ENCODE results near the gene EGLN3.
"Not testable (repeated sequence)": the region's sequence is repeated elsewhere in the genome, so short reads cannot be mapped to it uniquely, and the experiment has no call there.

EGLN3 gene

DNA sequence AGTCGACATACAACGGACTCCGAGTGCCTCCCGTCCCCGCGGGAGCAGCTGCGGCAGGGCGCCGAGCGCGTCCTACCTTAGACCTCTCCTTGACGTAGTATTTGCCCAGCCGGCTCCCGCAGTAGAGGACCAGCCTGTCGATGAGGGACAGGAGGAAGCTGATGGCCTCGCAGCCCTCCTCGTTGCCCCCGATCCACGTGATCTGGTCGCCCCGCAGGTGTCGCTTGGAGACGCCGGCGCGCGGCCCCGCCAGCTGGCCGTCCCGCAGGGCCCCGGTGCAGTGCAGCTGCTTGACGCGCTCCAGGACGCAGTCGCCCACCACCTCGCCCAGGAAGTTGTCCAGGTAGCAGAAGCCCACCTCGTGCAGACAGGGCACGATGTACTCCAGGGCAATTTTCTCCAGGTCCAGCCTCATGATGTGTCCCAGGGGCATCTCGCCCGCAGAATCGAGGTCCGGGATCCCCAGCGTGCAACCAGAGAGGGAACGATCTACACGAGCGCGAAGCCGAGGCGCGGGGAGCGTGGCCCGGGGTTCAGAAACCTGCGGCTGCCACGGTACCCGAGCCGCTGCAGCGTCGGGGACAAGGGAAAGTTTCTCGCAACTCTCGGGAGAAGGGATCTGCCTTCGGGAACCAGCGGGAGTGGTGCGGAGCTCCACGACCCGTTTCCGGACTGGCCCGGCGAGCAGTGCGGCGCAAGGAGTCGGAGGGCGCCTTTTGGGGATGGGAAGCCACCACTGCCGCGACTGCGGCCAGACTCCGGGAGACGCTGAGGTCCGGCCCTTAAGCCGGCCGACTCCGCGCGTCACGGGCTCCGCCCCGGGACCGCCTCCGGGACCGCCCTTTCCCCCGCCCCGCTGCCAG lies at the start of gene EGLN3:
Gene EGLN3, minus strand, starts transcription at position 755 of the 863 bp plus-strand sequence. Its CDS starts 322 bp downstream, at position 433.
- peak; percentile 33 for DNase-seq

DNA sequence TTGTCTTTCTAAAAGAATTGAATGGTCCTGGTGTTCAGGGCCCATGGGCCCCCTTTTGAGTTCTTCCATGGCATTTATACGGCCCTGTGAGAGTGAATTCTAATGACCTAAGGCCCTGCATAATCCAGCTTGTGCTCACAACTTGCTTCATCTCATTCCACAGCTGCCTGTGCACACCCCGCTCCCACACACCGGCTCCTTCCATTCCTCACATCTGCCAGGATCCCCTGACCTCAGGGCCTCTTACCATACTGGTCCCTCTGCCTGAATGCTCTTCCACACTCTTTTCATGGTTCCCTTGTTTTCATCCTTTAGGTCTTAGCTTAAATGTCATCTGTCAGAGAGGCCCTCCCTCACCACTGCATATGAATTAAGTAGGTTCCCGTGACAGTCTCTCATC lies 49.5 kb upstream of the EGLN3 start:
- no peak for DNase-seq

DNA sequence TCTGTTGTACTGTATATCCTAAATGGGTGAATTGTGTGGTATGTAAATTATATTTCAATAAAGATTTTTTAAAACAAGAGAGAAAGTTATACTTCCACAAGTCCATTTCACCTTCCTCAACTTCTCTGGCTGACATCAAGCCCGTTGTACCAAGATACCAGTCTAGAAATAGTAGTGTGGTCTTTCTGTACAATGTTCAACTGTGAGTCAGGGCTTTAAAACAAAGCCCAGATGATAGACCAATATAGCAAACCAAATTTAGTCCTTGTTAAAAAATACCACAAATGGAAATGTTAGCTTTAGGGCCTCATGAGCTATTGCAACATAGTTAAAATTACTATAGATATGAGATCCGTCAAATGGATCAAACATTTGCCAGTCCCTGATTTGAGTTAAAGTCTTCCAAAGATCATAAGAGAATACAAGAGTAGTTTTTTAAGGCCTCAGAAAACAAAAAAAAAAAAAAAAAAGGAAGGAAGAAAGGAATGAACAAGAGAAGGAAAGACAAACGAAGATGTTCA lies 49.0 kb upstream of the EGLN3 start:
- DNase-seq: no peak

DNA sequence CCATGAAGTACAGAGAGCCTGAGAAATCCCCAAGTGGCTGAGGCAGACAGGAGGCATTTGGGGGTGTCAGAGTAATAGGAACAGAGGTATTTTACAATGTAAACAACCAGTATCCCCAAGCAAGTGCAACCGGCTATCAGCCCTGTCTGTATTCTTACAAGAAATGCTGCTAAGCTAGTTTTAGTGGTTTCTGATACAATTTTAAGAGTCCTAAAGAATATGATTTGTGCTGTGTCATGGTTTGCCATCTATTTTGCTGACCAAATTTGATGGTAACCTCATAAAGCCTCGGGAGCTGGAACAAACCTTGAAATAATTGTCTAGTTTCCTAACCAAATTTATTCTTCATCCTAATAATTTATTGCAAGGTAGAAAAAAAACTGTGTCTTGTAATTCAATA lies 46.7 kb upstream of the EGLN3 start:
- no peak for DNase-seq

DNA sequence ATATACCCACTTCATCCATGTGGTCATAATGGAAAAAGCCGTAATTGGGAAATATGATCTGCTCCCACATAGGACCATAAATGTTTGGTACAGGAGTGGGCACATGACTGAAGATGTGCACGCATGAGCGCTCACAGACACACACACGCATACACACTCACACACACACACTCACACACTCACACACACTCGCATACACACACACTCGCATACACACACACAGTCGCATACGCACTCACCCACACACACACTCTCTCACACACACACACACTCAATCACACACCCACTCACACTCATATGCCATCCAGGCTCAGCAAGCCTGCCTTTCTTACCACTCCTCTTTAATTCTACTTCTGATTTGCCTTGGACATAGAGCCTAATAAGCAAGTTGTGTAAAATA lies 45.6 kb upstream of the EGLN3 start:
- no peak for DNase-seq

DNA sequence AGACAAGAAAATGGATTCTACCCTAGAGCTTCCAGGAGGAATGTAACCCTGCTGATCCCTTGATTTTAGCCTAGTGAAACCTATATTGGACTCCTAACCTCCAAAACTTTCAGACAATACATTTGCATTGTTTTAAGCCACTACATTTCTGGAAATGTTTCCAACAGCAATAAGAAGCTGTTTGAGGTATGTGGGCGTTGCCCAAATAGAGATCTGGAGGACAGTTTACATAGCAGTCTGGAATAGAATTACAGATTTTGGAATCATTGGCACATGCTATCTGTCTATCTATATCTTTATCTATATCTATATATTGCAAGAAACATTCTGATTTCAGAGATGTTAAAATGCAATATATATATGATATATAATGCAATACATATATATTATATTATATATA lies 42.4 kb upstream of the EGLN3 start:
- DNase-seq: no peak

DNA sequence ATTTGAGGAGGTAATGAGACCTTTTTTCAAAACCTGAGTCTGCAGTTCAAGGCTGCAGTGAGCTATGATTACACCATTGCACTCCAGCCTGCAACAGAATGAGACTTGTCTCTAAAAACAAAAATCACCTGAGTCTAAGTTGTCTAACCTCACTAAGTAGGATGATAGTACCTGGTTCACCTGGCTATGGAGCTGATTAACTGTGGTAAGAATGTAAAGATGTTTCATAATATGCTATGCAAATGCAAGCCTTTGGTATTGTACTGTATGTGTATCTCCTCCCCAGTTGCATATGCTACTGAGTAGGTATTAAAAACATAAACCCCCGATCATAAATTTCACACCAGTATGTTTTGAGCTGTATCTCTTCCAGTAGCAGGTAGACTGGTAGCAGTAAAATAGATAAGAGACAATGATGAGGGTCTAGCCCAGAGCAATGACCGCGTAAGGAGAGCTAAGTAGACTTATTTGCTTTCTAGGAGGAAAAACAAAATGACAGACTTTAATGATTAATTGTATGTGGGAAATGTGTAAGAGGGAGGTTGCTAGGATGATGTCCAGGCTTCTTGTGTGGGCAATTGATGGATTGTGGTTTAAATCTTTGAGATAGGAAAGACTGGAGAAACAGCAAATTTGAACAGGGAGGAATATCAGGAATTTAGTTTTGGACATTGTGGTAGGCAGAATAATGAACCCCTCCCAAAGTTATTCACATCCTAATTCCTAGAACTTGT lies 41.6 kb upstream of the EGLN3 start:
- DNase-seq: no peak

DNA sequence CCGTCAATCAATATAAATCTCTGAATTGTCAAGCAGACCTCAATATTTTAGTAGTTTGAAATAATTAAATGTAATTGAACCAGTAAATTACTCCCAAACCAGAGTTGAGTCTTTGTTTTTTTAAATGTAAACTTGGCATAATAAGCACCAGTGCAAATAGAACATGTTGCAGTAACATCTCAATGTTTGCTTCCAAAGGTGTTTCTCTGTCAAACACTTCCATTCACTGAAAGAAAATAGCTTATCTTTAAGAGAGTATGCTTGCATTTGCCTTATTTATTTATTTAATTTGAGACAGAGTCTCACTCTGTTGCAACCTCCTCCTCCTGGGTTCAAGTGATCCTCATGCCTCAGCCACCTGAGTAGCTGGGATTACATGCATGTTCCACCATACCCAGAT lies 39.9 kb upstream of the EGLN3 start:
- DNase-seq: no peak

DNA sequence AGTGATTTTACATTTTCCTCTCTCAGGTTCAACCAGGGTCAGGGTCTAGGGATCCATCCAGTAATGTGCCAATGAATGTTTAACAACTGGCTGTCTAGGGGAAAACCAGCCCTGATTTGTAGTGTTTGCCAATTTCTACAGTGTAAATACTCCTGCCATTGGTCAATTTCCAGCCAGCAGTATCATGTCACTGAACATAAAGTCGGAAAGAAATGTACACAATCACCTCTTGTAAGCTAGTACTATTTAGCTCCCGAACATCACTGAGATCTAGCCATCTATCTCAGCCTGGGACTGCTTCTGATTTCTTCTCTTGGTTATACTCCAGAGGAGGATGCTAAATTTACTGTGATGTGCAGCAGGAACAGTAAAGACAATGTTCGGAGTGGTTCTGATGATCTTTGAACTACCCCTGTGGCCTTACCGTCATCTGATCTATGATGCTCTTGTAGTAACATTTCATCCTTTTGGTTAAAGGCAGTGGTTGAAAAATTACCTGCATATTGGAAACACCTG lies 36.7 kb upstream of the EGLN3 start:
- DNase-seq: no peak

DNA sequence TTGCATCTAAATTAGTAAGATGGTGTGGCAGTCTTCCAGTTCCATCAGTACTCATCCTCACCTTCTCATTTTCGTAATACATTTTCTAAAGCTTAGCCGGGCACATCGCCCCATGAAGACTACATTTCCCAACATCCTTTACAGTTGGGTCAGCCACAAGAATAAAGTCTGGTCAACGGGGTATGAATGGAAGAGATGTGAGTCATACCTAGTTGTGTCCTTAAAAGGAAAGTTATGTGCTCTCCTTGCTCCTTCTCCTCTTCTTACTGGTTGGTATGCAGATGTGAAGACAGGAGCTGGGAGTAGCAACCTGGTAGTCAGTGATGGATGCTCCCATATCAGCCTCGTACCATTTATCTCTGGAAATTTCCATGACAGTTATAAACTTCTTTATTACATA lies 35.9 kb upstream of the EGLN3 start:
- DNase-seq: no peak

DNA sequence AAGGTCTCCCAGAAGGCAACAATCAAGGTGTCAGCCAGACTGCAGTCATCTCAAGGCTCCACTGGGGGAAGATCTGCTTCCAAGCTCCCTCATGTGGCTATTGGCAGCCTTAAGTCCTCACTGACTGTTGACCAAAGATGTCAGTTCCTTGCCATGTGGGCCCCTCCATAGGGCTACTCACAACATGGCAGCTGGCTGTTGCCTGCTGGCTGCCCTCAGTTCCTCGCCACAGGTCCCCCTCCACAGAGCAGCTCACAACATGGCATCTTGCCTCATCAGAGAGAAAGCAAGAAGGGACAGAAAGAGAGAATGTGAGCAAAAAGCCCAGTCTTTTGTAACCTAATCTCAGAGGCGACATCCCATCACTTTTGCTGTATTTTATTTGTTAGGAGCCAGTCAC lies 34.4 kb upstream of the EGLN3 start:
- DNase-seq: no peak

DNA sequence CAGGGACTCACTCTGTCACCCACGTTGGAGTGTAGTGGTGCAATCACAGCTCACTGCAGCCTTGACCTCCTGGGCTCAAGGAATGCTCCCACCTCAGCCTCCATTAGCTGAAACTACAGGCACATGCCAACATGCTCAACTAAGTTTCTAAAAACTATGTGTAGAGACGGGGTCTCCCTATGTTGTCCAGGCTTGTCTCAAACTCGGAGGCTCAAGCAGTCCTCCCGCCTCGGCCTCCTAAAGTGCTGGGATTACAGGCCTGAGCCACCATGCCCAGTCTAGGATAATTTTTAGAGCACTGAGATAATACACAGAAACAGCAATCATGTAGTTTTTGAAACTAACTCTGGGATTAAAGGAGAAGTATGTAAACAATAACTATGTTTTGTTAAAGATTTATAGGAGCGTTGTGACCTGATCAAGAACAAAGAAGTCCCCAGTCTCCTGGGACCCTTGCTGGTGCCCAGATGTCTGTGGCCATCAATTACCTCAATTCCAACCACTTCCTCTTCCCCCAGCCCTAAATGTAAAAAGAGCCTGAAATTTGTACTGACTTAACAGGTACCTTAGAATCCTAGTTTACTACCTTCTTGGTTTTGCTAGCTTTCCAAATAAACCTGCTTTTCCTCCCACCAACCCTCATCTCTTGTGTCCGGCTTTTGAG lies 28.9 kb upstream of the EGLN3 start:
- no peak for DNase-seq

DNA sequence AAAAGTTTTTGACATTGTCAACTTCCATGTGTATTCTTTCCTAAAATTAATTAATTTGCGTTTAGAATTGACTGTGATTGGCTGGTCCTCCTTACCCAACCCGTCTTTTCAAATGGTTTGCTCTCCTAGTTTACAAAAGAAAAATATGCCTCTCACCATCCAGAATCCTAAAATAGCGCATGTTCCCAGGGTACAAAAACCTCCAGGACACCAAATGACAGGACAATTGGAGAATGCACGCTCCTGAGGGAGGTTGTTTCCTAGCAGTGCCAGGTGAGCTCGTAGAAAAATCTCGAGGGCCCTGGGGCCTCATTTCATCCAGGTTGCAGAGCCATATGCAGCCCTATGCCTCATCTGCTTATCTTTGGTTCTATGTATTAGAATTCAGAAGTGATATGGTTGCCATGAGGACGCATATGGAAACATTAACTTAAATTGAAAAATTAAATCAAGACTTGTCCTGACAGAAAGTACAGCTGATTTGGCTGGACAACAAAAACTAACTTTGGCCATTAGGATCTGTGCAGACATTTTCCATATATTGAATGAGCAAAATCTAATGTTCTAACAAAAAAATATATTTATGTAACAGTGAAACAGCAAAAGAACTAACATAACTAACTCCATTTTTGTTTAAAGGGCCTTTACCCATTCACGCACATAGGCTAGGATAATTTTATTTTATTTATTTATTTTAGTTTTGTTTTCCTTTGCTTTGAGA lies 28.2 kb upstream of the EGLN3 start:
- DNase-seq: no peak

DNA sequence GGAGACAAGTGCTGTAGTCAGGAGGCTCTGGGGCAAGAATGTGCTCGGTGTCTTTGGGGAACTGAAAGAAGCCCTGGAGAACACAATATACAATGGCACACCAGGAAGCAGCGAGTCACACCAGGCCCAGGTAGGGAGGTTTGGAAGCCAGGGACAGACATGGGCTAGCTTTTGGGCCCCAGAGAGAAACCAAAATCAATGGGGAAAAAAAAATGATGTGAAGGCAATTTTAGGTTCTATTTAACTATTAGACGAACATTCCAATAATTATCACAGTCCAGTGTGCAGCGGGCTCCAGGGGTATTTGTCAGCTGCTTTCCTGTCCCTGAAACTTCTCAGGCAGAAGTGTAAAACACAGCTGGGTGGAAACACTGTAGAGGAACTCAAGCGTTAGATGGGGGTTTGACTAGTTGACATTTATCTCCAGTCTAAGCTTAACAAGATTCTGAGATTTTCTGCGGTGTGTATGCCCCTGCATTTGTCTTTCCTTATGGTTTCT lies 21.8 kb upstream of the EGLN3 start:
- no peak for DNase-seq

DNA sequence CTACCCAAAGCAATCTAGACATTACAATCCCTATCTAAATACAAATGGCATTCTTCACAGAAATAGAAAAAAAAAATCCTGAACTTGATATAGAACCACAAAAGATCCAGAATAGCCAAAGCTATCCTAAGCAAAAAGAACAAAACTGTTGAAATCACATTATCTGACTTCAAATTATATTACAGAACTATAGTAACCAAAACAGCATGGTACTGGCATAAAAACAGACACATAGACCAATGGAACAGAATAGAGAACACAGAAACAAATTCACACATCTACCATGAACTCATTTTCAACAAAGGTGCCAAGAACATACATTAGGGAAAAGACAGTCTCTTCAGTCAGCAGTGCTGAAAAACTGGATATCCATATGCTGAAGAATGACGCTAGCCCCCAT lies 19.0 kb upstream of the EGLN3 start:
- DNase-seq: not testable (repeated sequence)

DNA sequence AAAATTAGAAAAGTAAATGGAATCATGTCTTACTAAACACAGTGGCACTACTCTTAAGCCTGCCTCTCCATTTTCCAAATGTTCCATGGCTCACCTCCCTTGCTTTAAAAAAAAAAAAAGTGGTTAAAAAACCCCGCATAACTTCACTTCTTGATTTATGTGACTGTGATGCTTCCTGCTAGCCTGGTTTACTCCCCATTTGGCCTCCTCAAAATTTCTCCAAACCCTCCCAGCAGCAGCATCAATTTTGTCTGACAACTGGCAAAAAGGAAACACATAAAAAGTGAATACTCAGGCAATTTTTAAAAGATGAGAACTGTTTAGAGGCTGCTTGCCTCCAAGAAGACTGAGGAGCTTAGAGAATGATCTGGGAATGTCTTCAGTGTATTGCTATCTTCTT lies 17.8 kb upstream of the EGLN3 start:
- DNase-seq: no peak

DNA sequence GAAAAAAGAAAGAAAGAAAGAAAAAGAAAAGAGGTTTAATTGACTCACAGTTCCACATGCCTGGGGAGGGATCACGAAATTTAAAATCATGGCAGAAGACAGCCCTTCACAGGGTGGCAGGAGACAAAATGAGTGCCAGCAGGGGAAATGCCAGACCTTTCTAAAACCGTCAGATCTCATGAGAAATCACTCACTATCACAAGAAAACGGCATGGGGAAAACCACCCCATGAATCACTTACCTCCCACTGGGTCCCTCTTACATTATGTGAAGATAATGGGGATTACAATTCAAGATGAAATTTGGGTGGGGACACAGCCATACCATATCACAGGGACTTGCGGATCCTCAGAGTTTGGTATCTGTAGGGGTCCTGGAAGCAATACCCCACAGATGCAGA lies 16.3 kb upstream of the EGLN3 start:
- DNase-seq: no peak

DNA sequence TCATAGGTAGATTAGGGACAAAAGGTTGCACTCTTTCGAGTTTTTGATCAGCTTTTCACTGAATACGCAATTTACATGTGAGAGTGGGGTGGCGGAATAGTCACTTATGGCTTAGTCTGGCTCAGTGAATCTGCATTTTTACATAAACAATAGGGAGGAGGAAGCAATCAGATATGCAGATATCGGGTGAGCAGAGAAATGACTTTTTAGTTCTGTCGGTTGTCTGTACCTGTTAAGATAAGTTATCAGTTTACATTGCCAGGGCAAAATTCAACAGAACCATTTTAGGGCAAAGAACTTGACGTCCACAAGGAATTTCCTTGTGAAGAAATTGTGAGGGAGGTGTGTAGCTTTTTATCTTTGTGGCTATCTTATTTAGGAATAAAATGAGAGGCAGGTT lies 15.4 kb upstream of the EGLN3 start:
- DNase-seq: no peak

DNA sequence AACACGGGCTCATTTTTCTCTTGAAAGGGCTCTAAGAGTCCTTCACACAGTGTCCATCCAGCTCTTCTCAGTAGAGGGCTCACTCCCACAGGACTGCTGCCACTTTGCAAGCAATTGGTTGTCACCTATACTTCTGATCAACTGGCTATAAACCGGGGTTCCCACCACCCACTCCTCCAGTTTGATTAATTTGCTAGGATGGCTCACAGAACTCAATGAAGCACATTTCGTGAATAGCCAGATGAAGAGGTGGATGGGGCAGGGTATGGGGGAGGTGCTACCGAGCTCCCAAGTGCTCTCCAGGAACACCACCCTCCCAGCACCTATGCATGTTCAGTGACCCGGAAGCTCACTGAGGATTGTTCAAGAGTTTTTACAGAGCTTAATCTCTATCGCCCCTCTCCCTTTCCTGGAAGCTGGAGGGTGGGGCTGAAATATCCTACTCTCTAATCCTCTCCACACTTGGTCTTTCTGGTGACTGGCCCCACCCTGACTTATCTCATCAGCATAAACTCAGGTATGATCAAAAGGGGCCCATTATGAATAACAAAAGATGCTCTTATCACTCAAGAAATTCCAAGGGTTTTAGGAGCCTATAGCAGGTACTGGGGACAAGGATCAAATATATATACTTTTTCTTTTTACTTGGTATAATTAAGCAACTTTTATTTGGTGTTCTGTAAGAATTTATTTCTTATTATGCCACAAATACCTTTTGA lies 13.9 kb upstream of the EGLN3 start:
- no peak for DNase-seq

DNA sequence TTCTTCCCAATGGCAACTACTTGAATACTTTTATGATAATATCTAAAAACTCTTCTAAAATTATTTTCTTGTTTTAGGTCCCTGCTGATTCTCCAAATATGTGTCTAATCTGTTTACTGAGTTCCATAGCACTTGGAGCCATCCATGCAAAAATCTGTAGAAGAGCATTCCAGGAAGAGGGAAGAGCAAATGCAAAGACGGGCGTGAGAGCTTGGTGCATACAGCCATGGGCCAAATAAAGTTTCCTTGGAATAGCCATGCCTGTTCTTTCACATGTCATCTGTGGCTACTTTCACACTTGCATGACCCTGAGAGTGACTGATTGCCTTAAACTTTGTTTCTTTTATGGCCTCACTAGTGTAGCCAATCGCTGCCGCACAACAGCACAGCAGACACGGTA lies 13.0 kb upstream of the EGLN3 start:
- no peak for DNase-seq

DNA sequence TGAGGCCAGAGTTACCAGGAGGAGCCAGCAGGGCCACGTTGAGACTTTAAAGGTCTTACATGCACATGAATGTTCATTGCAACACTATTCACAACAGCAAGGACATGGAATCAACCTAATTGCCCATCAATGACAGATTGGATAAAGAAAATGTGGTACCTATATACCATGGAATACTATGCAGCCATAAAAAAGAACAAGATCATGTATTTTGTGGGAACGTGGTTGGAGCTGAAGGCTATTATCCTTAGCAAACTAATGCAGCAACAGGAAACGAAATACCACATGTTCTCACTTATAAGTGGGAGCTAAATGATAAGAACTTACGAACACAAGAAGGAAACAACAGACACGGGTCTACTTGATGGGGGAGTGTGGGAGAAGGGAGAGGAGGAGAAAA lies 11.6 kb upstream of the EGLN3 start:
- DNase-seq: not testable (repeated sequence)

DNA sequence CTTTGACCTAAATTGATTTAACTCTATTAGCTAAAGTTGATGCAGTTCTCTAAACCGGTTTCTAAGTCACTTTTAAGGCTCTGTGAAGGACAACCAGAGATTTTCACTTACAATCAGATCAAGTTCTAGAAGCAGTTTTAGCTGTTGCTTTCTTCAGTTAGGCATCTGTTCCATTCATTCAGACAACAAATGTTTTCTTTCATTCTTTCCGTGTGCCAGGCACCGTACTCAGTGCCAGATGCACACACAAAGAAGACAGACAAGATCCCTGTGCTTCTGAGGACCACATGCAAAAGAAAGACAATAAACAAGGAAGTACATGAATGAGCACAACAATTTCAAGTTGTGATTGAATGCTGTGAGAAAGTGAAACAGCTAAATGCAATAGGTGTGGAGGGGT lies 11.1 kb upstream of the EGLN3 start:
- DNase-seq: no peak

All from activated gamma-delta T cell treated with Interleukin-2 at 50 U/mL for 16 hours (primary cell).